Measurements from ENCODE around the gene F9. TPM values are rescaled to one million over a fixed set of nuclear protein-coding genes. Genes with fewer than 3 reads are reported as not detected.

Gene F9
- total RNA-seq, 1 experiment from 2014 or later, result not detected

- Histone ChIP-seq H3K4me3 (ENCODE audit: low read length) (no peak overlapping the region), H3K4me1 (ENCODE audit: insufficient read depth, low read length) (no peaks in the 10 kb centered on the region), H4K20me1 (ENCODE audit: low read length) (no peaks in the 10 kb centered on the region), H3K9me3 (ENCODE audit: low read length) (no peaks in the 10 kb centered on the region), H3K79me2 (ENCODE audit: low read length) (no peaks in the 10 kb centered on the region), H3K27ac (ENCODE audit: low read length) (no peak overlapping the region), H3K9me2 (replicated peaks; ENCODE audit: low read length) (no peaks in the 10 kb centered on the region), H2AFZ (ENCODE audit: low read length) (no peak overlapping the region), H3K27me3 (ENCODE audit: low read length) (peaks cover 37% of the 10 kb centered on the region), H3K4me2 (ENCODE audit: low read length) (no peak overlapping the region), H3K36me3 (ENCODE audit: low read depth, low read length) (no peaks in the 10 kb centered on the region), H3F3A (ENCODE audit: low read length, unreplicated experiment) (no peaks in the 10 kb centered on the region), H3K9ac (ENCODE audit: low read length) (no peak overlapping the region)
- no peak for ATAC-seq
- CTCF ChIA-PET, result no interaction called here
- DNase-seq, result no peak
- BruUV-seq (replicated peaks), result no TSS peak
- POLR2A ChIA-PET (ENCODE audit: unreplicated experiment), result no interaction called here
- TF ChIP-seq EZH2 (IDR thresholded peaks at IDR 0.05; ENCODE audit: low read length, unreplicated experiment) (no peak), EZH2phosphoT487 (IDR thresholded peaks at IDR 0.05; ENCODE audit: borderline replicate concordance, low read length) (no peak), CTCF (conservative IDR thresholded peaks at IDR 0.05; ENCODE audit: low read depth, low read length) (no peak)
- intact Hi-C loops (cut with micrococcal nuclease), result no loop called here
Measured at GRCh38 chrX:139543920-139544319, 13.4 kb downstream of the F9 start.

- H3K79me2 ChIP-seq (ENCODE audit: low read length), result no peaks in the 10 kb centered on the region
- POLR2A ChIA-PET (ENCODE audit: unreplicated experiment), result no interaction called here
- no peak for DNase-seq
- H3K27ac ChIP-seq (ENCODE audit: low read length), result no peak overlapping the region
- H4K20me1 ChIP-seq (ENCODE audit: low read length), result no peaks in the 10 kb centered on the region
- no peak overlapping the region for H3K4me2 ChIP-seq (ENCODE audit: low read length)
- TF ChIP-seq EZH2phosphoT487 (IDR thresholded peaks at IDR 0.05; ENCODE audit: borderline replicate concordance, low read length), result no peak
- TF ChIP-seq CTCF (conservative IDR thresholded peaks at IDR 0.05; ENCODE audit: low read depth, low read length), result no peak
- TF ChIP-seq EZH2 (IDR thresholded peaks at IDR 0.05; ENCODE audit: low read length, unreplicated experiment), result no peak
- CTCF ChIA-PET, result no interaction called here
- no peak overlapping the region for H3K9ac ChIP-seq (ENCODE audit: low read length)
- no TSS peak for BruUV-seq (replicated peaks)
- no peak overlapping the region for H2AFZ ChIP-seq (ENCODE audit: low read length)
- H3K27me3 ChIP-seq (ENCODE audit: low read length), result peaks cover 37% of the 10 kb centered on the region
- H3K4me1 ChIP-seq (ENCODE audit: insufficient read depth, low read length), result no peaks in the 10 kb centered on the region
- H3F3A ChIP-seq (ENCODE audit: low read length, unreplicated experiment), result no peaks in the 10 kb centered on the region
- H3K4me3 ChIP-seq (ENCODE audit: low read length), result no peak overlapping the region
- no peaks in the 10 kb centered on the region for H3K36me3 ChIP-seq (ENCODE audit: low read depth, low read length)
- intact Hi-C loops (cut with micrococcal nuclease), result no loop called here
- no peaks in the 10 kb centered on the region for H3K9me2 ChIP-seq (replicated peaks; ENCODE audit: low read length)
- no peaks in the 10 kb centered on the region for H3K9me3 ChIP-seq (ENCODE audit: low read length)
- ATAC-seq, result no peak
Measured at GRCh38 chrX:139544591-139544990, 14.1 kb downstream of the F9 start.

GRCh38 chrX:139554376-139554775, 23.8 kb downstream of the F9 start:
- no peaks in the 10 kb centered on the region for H3K9me3 ChIP-seq (ENCODE audit: low read length)
- ChIA-PET POLR2A (ENCODE audit: unreplicated experiment) (interaction anchor here (0.6 kb wide), 1 partner anchor 47 kb away, joined by 4 read pairs; no protein-coding TSS in a partner anchor), CTCF (interaction anchor here (0.6 kb wide), 1 partner anchor 798 kb away, joined by 3 read pairs; no protein-coding TSS in a partner anchor)
- intact Hi-C loops (cut with micrococcal nuclease), result loop anchor here (10.0 kb wide), 1 partner anchor 350 kb away; no protein-coding TSS in a partner anchor
- no peak for TF ChIP-seq CTCF (conservative IDR thresholded peaks at IDR 0.05; ENCODE audit: low read depth, low read length)
- TF ChIP-seq EZH2 (IDR thresholded peaks at IDR 0.05; ENCODE audit: low read length, unreplicated experiment), result no peak
- H3K4me1 ChIP-seq (ENCODE audit: insufficient read depth, low read length), result no peaks in the 10 kb centered on the region
- no peaks in the 10 kb centered on the region for H3K9me2 ChIP-seq (replicated peaks; ENCODE audit: low read length)
- ATAC-seq (no peak), DNase-seq (no peak)
- H3K79me2 ChIP-seq (ENCODE audit: low read length), result no peaks in the 10 kb centered on the region
- H3K9ac ChIP-seq (ENCODE audit: low read length), result no peak overlapping the region
- H3K4me2 ChIP-seq (ENCODE audit: low read length), result no peak overlapping the region
- no peaks in the 10 kb centered on the region for H3K36me3 ChIP-seq (ENCODE audit: low read depth, low read length)
- H3K27me3 ChIP-seq (ENCODE audit: low read length), result peaks cover 16% of the 10 kb centered on the region
- BruUV-seq (replicated peaks), result no TSS peak
- H4K20me1 ChIP-seq (ENCODE audit: low read length), result no peaks in the 10 kb centered on the region
- H3K27ac ChIP-seq (ENCODE audit: low read length), result no peak overlapping the region
- H2AFZ ChIP-seq (ENCODE audit: low read length), result no peak overlapping the region
- H3K4me3 ChIP-seq (ENCODE audit: low read length), result no peak overlapping the region
- H3F3A ChIP-seq (ENCODE audit: low read length, unreplicated experiment), result no peaks in the 10 kb centered on the region

All from PC-3 (cell line).